GM23338 (cell line): ENCODE data around the gene CD244. TPM values are rescaled to one million over a fixed set of nuclear protein-coding genes. Genes with fewer than 3 reads are reported as not detected.

Experiments
- ATAC-seq: fragments of 200-7000 bp; cut with Tn5 transposase; 3 replicates; pipeline ENCODE4 v1.9.1; 2020
- DNase-seq: peaks from one replicate; pipeline ENCODE4 v3.0.0-alpha.2; 2015; ENCODE audit warnings: low spot score
- H2AFZ ChIP-seq: fragments of 200-600 bp; sonication (generic); 2 replicates; pipeline ENCODE4 v1.8.0; 2016; ENCODE audit warnings: antibody characterized with exemption, mild to moderate bottlenecking, moderate library complexity
- H3F3A ChIP-seq: fragments of 200-600 bp; sonication (generic); replicated peaks from 2 replicates; pipeline ENCODE4 v1.8.0; 2017; ENCODE audit warnings: antibody characterized with exemption, mixed run types, low read depth
- H3K27ac ChIP-seq: fragments of 200-600 bp; sonication (generic); 2 replicates; pipeline ENCODE4 v1.6.1; 2016; ENCODE audit warnings: low read depth
- H3K27me3 ChIP-seq: fragments of 200-600 bp; sonication (generic); 2 replicates; pipeline ENCODE4 v1.8.0; 2016; ENCODE audit warnings: mild to moderate bottlenecking, mixed run types, moderate library complexity; ENCODE audit not compliant: insufficient read depth
- H3K36me3 ChIP-seq: fragments of 200-600 bp; sonication (generic); 2 replicates; pipeline ENCODE4 v1.8.0; 2016; ENCODE audit warnings: mild to moderate bottlenecking; ENCODE audit not compliant: insufficient read depth
- H3K4me1 ChIP-seq: fragments of 200-600 bp; sonication (generic); 2 replicates; pipeline ENCODE4 v1.8.0; 2016; ENCODE audit warnings: mild to moderate bottlenecking, moderate library complexity; ENCODE audit not compliant: insufficient read depth
- H3K4me2 ChIP-seq: fragments of 200-600 bp; sonication (generic); 2 replicates; pipeline ENCODE4 v1.7.1; 2017; ENCODE audit warnings: mixed run types
- H3K4me3 ChIP-seq: fragments of 200-600 bp; sonication (generic); 2 replicates; pipeline ENCODE4 v1.6.1; 2016; ENCODE audit warnings: mixed run types
- H3K79me2 ChIP-seq: fragments of 200-600 bp; sonication (generic); replicated peaks from 2 replicates; pipeline ENCODE4 v1.8.0; 2017; ENCODE audit warnings: mild to moderate bottlenecking; ENCODE audit not compliant: insufficient read depth
- H3K9me2 ChIP-seq: fragments of 200-600 bp; sonication (generic); 2 replicates; pipeline ENCODE4 v1.8.0; 2017; ENCODE audit not compliant: insufficient read depth
- H4K20me1 ChIP-seq: fragments of 200-600 bp; sonication (generic); replicated peaks from 2 replicates; pipeline ENCODE4 v1.8.0; 2017; ENCODE audit warnings: mild to moderate bottlenecking; ENCODE audit not compliant: insufficient read depth
- H3K27ac Mint-ChIP-seq: 2 replicates; pipeline ENCODE4 v1.8.0; 2020; ENCODE audit warnings: inconsistent platforms, mild to moderate bottlenecking, moderate library complexity, mixed read lengths
- H3K27me3 Mint-ChIP-seq: 3 replicates; pipeline ENCODE4 v1.8.0; 2022; ENCODE audit warnings: low read depth, mild to moderate bottlenecking, moderate library complexity, mixed read lengths, inconsistent platforms; ENCODE audit not compliant: insufficient read depth, poor library complexity
- H3K36me3 Mint-ChIP-seq: 3 replicates; pipeline ENCODE4 v1.8.0; 2021; ENCODE audit warnings: low read depth, mild to moderate bottlenecking, inconsistent platforms, moderate library complexity, mixed read lengths
- H3K4me1 Mint-ChIP-seq: 3 replicates; pipeline ENCODE4 v1.8.0; 2020; ENCODE audit warnings: mild to moderate bottlenecking, inconsistent platforms, mixed read lengths
- H3K4me3 Mint-ChIP-seq: 3 replicates; pipeline ENCODE4 v1.8.0; 2021; ENCODE audit warnings: moderate library complexity, mild to moderate bottlenecking, inconsistent platforms, mixed read lengths
- H3K9me3 Mint-ChIP-seq: 3 replicates; pipeline ENCODE4 v1.8.0; 2020; ENCODE audit warnings: moderate library complexity, mild to moderate bottlenecking, inconsistent platforms, mixed read lengths
- CREB1 ChIP-seq: fragments of 250-450 bp; sonication (Bioruptor Pico); IDR thresholded peaks from 2 replicates; pipeline ENCODE4 v1.5.0; 2020; ENCODE audit warnings: low read depth, mild to moderate bottlenecking, moderate library complexity
- ETS1 ChIP-seq: IDR thresholded peaks from 2 replicates; pipeline ENCODE4 v1.6.1; 2016; ENCODE audit warnings: antibody characterized with exemption
- EZH2 ChIP-seq: fragments of 200-600 bp; sonication (generic); IDR thresholded peaks from one replicate; pipeline ENCODE4 v1.8.0; 2017; ENCODE audit warnings: antibody characterized with exemption, mild to moderate bottlenecking, low read depth; ENCODE audit not compliant: unreplicated experiment
- EZH2phosphoT487 ChIP-seq: fragments of 200-600 bp; sonication (generic); IDR thresholded peaks from one replicate; pipeline ENCODE4 v1.8.1; 2018; ENCODE audit warnings: antibody characterized with exemption; ENCODE audit not compliant: unreplicated experiment
- JUNB ChIP-seq: IDR thresholded peaks from one replicate; pipeline ENCODE4 v1.6.1; 2016; ENCODE audit warnings: antibody characterized with exemption; ENCODE audit not compliant: unreplicated experiment
- NANOG ChIP-seq: IDR thresholded peaks from 2 replicates; pipeline ENCODE4 v1.6.1; 2016; ENCODE audit warnings: antibody characterized with exemption, borderline replicate concordance
- POLR2AphosphoS5 ChIP-seq: IDR thresholded peaks from 2 replicates; pipeline ENCODE4 v1.6.1; 2016; ENCODE audit warnings: antibody characterized with exemption, low read depth
- STAT1 ChIP-seq: IDR thresholded peaks from one replicate; pipeline ENCODE4 v1.6.1; 2016; ENCODE audit warnings: antibody characterized with exemption; ENCODE audit not compliant: unreplicated experiment
- ZNF114 ChIP-seq: fragments of 250-450 bp; sonication (Bioruptor Pico); IDR thresholded peaks from 2 replicates; pipeline ENCODE4 v1.5.0; 2020; ENCODE audit warnings: mild to moderate bottlenecking, moderate library complexity
- ZNF331 ChIP-seq: fragments of 250-450 bp; sonication (Bioruptor Pico); IDR thresholded peaks from 2 replicates; pipeline ENCODE4 v1.5.0; 2020; ENCODE audit warnings: low read depth, mild to moderate bottlenecking, moderate library complexity
- polyA plus RNA-seq: library from polyadenylated mRNA; unstranded; fragments of >200 nt; fragmentation: Nextera tagmentation; extraction: Ambion mirVana; gene quantifications from 2 replicates; pipeline ENCODE4 v1.2.1, GENCODE V29; 2016
- total RNA-seq: library from RNA; depleted of rRNA; stranded (reverse); fragments of >200 nt; shearing (Covaris generic); gene quantifications from 2 replicates; pipeline ENCODE4 v1.2.3, GENCODE V29; 2014
- TF ChIP-seq, protein P1 (sequence below): fragments of 250-450 bp; sonication (Bioruptor Pico); IDR thresholded peaks from 2 replicates; pipeline ENCODE4 v1.5.0; 2020; ENCODE audit warnings: mild to moderate bottlenecking, moderate library complexity
- TF ChIP-seq, protein P2 (sequence below), 2 experiments: fragments of 200-600 bp in 1 of 2; sonication (generic) in 1 of 2; conservative IDR thresholded peaks; 2 replicates each; pipeline versions ENCODE4 v1.5.1 to v1.6.1; 2016 to 2017; ENCODE audit warnings: antibody characterized with exemption in 2 of 2, low read depth in 2 of 2, mild to moderate bottlenecking in 2 of 2, moderate library complexity in 1 of 2
- TF ChIP-seq, protein P3 (sequence below): IDR thresholded peaks from one replicate; pipeline ENCODE4 v1.6.1; 2018; ENCODE audit warnings: antibody characterized with exemption; ENCODE audit not compliant: unreplicated experiment

CD244 gene
- total and polyA plus RNA-seq, 2 experiments from 2014 or later = not detected

DNA sequence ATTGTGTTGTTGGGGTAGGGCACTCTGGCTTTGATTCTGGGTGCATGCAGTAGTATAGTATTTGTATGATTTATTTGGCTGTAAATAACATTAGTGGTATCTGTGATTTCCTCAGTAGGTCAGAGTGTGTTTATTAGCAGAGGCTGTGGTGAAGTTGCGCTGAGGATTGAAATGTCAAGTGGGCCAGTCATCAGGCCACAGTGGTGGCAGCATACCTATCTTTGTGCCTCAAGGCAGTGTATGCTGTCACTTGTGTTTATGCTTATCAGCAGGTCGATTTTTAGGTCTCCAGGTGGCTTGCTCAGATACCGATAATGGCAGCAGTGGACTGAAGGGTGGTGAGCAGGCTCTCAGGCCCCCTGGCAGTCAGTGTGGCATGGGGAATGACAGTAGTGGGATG, 55.4 kb downstream of the CD244 start:
- peaks cover 11% of the 10 kb centered on the region; the same call in 1 of the 2 replicates for H3K9me2 ChIP-seq
- H4K20me1 ChIP-seq = no peaks in the 10 kb centered on the region
- no peak overlapping the region for H3K27ac Mint-ChIP-seq
- no peaks in the 10 kb centered on the region for H3K79me2 ChIP-seq
- H3K9me3 Mint-ChIP-seq = peaks cover 15% of the 10 kb centered on the region
- no peak for TF ChIP-seq EZH2
- TF ChIP-seq ETS1 = no peak
- TF ChIP-seq ZNF114 (CRISPR knock-in tag) = no peak
- TF ChIP-seq, protein P1, sequence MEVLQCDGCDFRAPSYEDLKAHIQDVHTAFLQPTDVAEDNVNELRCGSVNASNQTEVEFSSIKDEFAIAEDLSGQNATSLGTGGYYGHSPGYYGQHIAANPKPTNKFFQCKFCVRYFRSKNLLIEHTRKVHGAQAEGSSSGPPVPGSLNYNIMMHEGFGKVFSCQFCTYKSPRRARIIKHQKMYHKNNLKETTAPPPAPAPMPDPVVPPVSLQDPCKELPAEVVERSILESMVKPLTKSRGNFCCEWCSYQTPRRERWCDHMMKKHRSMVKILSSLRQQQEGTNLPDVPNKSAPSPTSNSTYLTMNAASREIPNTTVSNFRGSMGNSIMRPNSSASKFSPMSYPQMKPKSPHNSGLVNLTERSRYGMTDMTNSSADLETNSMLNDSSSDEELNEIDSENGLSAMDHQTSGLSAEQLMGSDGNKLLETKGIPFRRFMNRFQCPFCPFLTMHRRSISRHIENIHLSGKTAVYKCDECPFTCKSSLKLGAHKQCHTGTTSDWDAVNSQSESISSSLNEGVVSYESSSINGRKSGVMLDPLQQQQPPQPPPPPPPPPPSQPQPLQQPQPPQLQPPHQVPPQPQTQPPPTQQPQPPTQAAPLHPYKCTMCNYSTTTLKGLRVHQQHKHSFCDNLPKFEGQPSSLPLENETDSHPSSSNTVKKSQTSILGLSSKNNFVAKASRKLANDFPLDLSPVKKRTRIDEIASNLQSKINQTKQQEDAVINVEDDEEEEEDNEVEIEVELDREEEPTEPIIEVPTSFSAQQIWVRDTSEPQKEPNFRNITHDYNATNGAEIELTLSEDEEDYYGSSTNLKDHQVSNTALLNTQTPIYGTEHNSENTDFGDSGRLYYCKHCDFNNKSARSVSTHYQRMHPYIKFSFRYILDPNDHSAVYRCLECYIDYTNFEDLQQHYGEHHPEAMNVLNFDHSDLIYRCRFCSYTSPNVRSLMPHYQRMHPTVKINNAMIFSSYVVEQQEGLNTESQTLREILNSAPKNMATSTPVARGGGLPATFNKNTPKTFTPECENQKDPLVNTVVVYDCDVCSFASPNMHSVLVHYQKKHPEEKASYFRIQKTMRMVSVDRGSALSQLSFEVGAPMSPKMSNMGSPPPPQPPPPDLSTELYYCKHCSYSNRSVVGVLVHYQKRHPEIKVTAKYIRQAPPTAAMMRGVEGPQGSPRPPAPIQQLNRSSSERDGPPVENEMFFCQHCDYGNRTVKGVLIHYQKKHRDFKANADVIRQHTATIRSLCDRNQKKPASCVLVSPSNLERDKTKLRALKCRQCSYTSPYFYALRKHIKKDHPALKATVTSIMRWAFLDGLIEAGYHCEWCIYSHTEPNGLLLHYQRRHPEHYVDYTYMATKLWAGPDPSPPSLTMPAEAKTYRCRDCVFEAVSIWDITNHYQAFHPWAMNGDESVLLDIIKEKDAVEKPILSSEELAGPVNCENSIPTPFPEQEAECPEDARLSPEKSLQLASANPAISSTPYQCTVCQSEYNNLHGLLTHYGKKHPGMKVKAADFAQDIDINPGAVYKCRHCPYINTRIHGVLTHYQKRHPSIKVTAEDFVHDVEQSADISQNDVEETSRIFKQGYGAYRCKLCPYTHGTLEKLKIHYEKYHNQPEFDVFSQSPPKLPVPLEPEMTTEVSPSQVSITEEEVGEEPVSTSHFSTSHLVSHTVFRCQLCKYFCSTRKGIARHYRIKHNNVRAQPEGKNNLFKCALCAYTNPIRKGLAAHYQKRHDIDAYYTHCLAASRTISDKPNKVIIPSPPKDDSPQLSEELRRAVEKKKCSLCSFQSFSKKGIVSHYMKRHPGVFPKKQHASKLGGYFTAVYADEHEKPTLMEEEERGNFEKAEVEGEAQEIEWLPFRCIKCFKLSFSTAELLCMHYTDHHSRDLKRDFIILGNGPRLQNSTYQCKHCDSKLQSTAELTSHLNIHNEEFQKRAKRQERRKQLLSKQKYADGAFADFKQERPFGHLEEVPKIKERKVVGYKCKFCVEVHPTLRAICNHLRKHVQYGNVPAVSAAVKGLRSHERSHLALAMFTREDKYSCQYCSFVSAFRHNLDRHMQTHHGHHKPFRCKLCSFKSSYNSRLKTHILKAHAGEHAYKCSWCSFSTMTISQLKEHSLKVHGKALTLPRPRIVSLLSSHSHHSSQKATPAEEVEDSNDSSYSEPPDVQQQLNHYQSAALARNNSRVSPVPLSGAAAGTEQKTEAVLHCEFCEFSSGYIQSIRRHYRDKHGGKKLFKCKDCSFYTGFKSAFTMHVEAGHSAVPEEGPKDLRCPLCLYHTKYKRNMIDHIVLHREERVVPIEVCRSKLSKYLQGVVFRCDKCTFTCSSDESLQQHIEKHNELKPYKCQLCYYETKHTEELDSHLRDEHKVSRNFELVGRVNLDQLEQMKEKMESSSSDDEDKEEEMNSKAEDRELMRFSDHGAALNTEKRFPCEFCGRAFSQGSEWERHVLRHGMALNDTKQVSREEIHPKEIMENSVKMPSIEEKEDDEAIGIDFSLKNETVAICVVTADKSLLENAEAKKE (CRISPR knock-in tag) = no peak
- TF ChIP-seq CREB1 (CRISPR knock-in tag) = no peak
- TF ChIP-seq POLR2AphosphoS5 = no peak
- no peak for TF ChIP-seq STAT1
- no peak for TF ChIP-seq NANOG
- TF ChIP-seq ZNF331 = no peak
- no peak for TF ChIP-seq EZH2phosphoT487
- TF ChIP-seq, protein P2, sequence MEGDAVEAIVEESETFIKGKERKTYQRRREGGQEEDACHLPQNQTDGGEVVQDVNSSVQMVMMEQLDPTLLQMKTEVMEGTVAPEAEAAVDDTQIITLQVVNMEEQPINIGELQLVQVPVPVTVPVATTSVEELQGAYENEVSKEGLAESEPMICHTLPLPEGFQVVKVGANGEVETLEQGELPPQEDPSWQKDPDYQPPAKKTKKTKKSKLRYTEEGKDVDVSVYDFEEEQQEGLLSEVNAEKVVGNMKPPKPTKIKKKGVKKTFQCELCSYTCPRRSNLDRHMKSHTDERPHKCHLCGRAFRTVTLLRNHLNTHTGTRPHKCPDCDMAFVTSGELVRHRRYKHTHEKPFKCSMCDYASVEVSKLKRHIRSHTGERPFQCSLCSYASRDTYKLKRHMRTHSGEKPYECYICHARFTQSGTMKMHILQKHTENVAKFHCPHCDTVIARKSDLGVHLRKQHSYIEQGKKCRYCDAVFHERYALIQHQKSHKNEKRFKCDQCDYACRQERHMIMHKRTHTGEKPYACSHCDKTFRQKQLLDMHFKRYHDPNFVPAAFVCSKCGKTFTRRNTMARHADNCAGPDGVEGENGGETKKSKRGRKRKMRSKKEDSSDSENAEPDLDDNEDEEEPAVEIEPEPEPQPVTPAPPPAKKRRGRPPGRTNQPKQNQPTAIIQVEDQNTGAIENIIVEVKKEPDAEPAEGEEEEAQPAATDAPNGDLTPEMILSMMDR (conservative IDR thresholded peaks at IDR 0.05; ENCODE audit: low read depth in 2 of 2) = no peak
- TF ChIP-seq, protein P3, sequence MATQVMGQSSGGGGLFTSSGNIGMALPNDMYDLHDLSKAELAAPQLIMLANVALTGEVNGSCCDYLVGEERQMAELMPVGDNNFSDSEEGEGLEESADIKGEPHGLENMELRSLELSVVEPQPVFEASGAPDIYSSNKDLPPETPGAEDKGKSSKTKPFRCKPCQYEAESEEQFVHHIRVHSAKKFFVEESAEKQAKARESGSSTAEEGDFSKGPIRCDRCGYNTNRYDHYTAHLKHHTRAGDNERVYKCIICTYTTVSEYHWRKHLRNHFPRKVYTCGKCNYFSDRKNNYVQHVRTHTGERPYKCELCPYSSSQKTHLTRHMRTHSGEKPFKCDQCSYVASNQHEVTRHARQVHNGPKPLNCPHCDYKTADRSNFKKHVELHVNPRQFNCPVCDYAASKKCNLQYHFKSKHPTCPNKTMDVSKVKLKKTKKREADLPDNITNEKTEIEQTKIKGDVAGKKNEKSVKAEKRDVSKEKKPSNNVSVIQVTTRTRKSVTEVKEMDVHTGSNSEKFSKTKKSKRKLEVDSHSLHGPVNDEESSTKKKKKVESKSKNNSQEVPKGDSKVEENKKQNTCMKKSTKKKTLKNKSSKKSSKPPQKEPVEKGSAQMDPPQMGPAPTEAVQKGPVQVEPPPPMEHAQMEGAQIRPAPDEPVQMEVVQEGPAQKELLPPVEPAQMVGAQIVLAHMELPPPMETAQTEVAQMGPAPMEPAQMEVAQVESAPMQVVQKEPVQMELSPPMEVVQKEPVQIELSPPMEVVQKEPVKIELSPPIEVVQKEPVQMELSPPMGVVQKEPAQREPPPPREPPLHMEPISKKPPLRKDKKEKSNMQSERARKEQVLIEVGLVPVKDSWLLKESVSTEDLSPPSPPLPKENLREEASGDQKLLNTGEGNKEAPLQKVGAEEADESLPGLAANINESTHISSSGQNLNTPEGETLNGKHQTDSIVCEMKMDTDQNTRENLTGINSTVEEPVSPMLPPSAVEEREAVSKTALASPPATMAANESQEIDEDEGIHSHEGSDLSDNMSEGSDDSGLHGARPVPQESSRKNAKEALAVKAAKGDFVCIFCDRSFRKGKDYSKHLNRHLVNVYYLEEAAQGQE = no peak
- no peak for TF ChIP-seq JUNB
- no peak overlapping the region for H3K4me3 ChIP-seq
- ATAC-seq (no peak), DNase-seq (no peak)
- H3K27ac ChIP-seq = no peak overlapping the region
- no peaks in the 10 kb centered on the region for H3F3A ChIP-seq
- H3K36me3 Mint-ChIP-seq = peaks cover 6% of the 10 kb centered on the region; the same call in 2 of the 3 replicates
- no peak overlapping the region for H2AFZ ChIP-seq
- H3K27me3 Mint-ChIP-seq = peaks cover 3% of the 10 kb centered on the region
- no peak overlapping the region for H3K4me3 Mint-ChIP-seq
- H3K36me3 ChIP-seq = no peaks in the 10 kb centered on the region
- H3K4me2 ChIP-seq = no peak overlapping the region
- H3K4me1 Mint-ChIP-seq = peaks cover 11% of the 10 kb centered on the region
- H3K27me3 ChIP-seq = no peaks in the 10 kb centered on the region
- peaks cover 20% of the 10 kb centered on the region; the same call in 1 of the 2 replicates for H3K4me1 ChIP-seq
